Hepatocyte (in vitro differentiated cells): ENCODE measurements around the gene ATP8B2. TPM values are rescaled to one million over a fixed set of nuclear protein-coding genes. Genes with fewer than 3 reads are reported as not detected.

Experiments
- DNase-seq: peaks from one replicate; pipeline ENCODE4 v3.0.0-alpha.2; 2016; ENCODE audit warnings: low spot score
- H2AFZ ChIP-seq: fragments of 200-600 bp; sonication (generic); 2 replicates; pipeline ENCODE4 v1.6.0; 2016; ENCODE audit warnings: antibody characterized with exemption, mild to moderate bottlenecking
- H3K27ac ChIP-seq: fragments of 200-600 bp; sonication (generic); 2 replicates; pipeline ENCODE4 v1.5.1; 2016; ENCODE audit warnings: mild to moderate bottlenecking
- H3K27me3 ChIP-seq: fragments of 200-600 bp; sonication (generic); 2 replicates; pipeline ENCODE4 v1.6.1; 2016
- H3K36me3 ChIP-seq: fragments of 200-600 bp; sonication (generic); replicated peaks from 2 replicates; pipeline ENCODE4 v1.5.1; 2016; ENCODE audit warnings: low read depth; ENCODE audit not compliant: insufficient read depth
- H3K4me1 ChIP-seq: fragments of 200-600 bp; sonication (generic); 2 replicates; pipeline ENCODE4 v1.5.1; 2016; ENCODE audit warnings: mild to moderate bottlenecking, moderate library complexity; ENCODE audit not compliant: insufficient read depth
- H3K4me2 ChIP-seq: fragments of 200-600 bp; sonication (generic); 2 replicates; pipeline ENCODE4 v1.6.0; 2016
- H3K4me3 ChIP-seq: fragments of 200-600 bp; sonication (generic); 2 replicates; pipeline ENCODE4 v1.5.1; 2016; ENCODE audit warnings: mild to moderate bottlenecking
- H3K79me2 ChIP-seq: fragments of 200-600 bp; sonication (generic); 2 replicates; pipeline ENCODE4 v1.6.0; 2017; ENCODE audit warnings: mild to moderate bottlenecking
- H3K9me2 ChIP-seq: fragments of 200-600 bp; sonication (generic); replicated peaks from 2 replicates; pipeline ENCODE4 v1.6.0; 2017; ENCODE audit warnings: mild to moderate bottlenecking; ENCODE audit not compliant: insufficient read depth
- H3K9me3 ChIP-seq: fragments of 200-600 bp; sonication (generic); 2 replicates; pipeline ENCODE4 v1.5.1; 2016; ENCODE audit warnings: low read depth, mild to moderate bottlenecking
- H4K20me1 ChIP-seq: fragments of 200-600 bp; sonication (generic); 2 replicates; pipeline ENCODE4 v1.6.0; 2016; ENCODE audit warnings: mild to moderate bottlenecking; ENCODE audit not compliant: insufficient read depth, poor library complexity, severe bottlenecking
- CTCF ChIP-seq: fragments of 200-600 bp; sonication (generic); IDR thresholded peaks from 2 replicates; pipeline ENCODE4 v1.5.1; 2016; ENCODE audit warnings: antibody characterized with exemption, mild to moderate bottlenecking; ENCODE audit not compliant: poor library complexity
- EZH2 ChIP-seq: fragments of 200-600 bp; sonication (generic); IDR thresholded peaks from 2 replicates; pipeline ENCODE4 v1.6.1; 2016; ENCODE audit warnings: antibody characterized with exemption, mild to moderate bottlenecking, borderline replicate concordance
- EZH2phosphoT487 ChIP-seq: fragments of 200-600 bp; sonication (generic); IDR thresholded peaks from one replicate; pipeline ENCODE4 v1.6.1; 2018; ENCODE audit warnings: antibody characterized with exemption, mild to moderate bottlenecking, low read depth, moderate library complexity; ENCODE audit not compliant: unreplicated experiment, severe bottlenecking
- WGBS: methylation state at CpG from one replicate; pipeline ENCODE4 v1.1.6; 2016; ENCODE audit warnings: low lambda C conversion rate; ENCODE audit errors: missing lambda C conversion rate; 5-methylcytosine and 5-hydroxymethylcytosine counted together
- polyA plus RNA-seq: library from polyadenylated mRNA; unstranded; fragments of >200 nt; fragmentation: Nextera tagmentation; extraction: Ambion mirVana; gene quantifications from 2 replicates; pipeline ENCODE4 v1.2.1, GENCODE V29; 2016
- total RNA-seq: library from RNA; depleted of rRNA; stranded (reverse); fragments of >200 nt; gene quantifications from 2 replicates; pipeline ENCODE4 v1.2.3, GENCODE V29; 2014

ATP8B2 gene
- total and polyA plus RNA-seq, 2 experiments from 2014 or later, result 8.7 to 42.0 TPM

- H3K79me2 ChIP-seq, result no peaks in the 10 kb centered on the region
- H3K27me3 ChIP-seq, result no peaks in the 10 kb centered on the region
- no peak overlapping the region for H2AFZ ChIP-seq
- no peaks in the 10 kb centered on the region for H3K4me1 ChIP-seq
- no peak overlapping the region for H3K27ac ChIP-seq
- 86% methylated on average over 3 of the region's 3 CpGs for WGBS
- H4K20me1 ChIP-seq, result no peaks in the 10 kb centered on the region
- DNase-seq, result no peak
- H3K36me3 ChIP-seq, result no peaks in the 10 kb centered on the region
- H3K4me3 ChIP-seq, result no peak overlapping the region
- H3K9me3 ChIP-seq, result no peaks in the 10 kb centered on the region
- no peak overlapping the region for H3K4me2 ChIP-seq
- TF ChIP-seq EZH2phosphoT487 (no peak), EZH2 (no peak), CTCF (no peak)
- no peaks in the 10 kb centered on the region for H3K9me2 ChIP-seq
Measured at GRCh38 chr1:154288661-154289060, 36.7 kb upstream of the ATP8B2 start.

- TF ChIP-seq EZH2 (no peak), CTCF (no peak), EZH2phosphoT487 (no peak)
- WGBS, result 100% methylated on average over 1 of the region's 1 CpG
- Histone ChIP-seq H3K9me3 (peaks cover 3% of the 10 kb centered on the region), H2AFZ (no peak overlapping the region), H3K79me2 (no peaks in the 10 kb centered on the region), H3K4me2 (no peak overlapping the region), H3K27ac (no peak overlapping the region), H3K9me2 (no peaks in the 10 kb centered on the region), H3K4me1 (no peaks in the 10 kb centered on the region), H4K20me1 (no peaks in the 10 kb centered on the region), H3K27me3 (no peaks in the 10 kb centered on the region), H3K36me3 (no peaks in the 10 kb centered on the region), H3K4me3 (no peak overlapping the region)
- no peak for DNase-seq
Measured at GRCh38 chr1:154290921-154291320, 34.4 kb upstream of the ATP8B2 start.

- Histone ChIP-seq H3K36me3 (no peaks in the 10 kb centered on the region), H3K4me2 (no peak overlapping the region), H3K4me1 (no peaks in the 10 kb centered on the region), H4K20me1 (no peaks in the 10 kb centered on the region), H3K4me3 (no peak overlapping the region), H3K79me2 (no peaks in the 10 kb centered on the region), H2AFZ (no peak overlapping the region), H3K9me2 (no peaks in the 10 kb centered on the region), H3K27me3 (no peaks in the 10 kb centered on the region), H3K27ac (no peak overlapping the region), H3K9me3 (peaks cover 3% of the 10 kb centered on the region)
- TF ChIP-seq CTCF (no peak), EZH2 (no peak), EZH2phosphoT487 (no peak)
- DNase-seq, result no peak
- WGBS, result 79% methylated on average over 8 of the region's 8 CpGs
Measured at GRCh38 chr1:154295408-154296235, 29.7 kb upstream of the ATP8B2 start.
